Measurements from ENCODE around the gene NUDT19. TPM values are rescaled to one million over a fixed set of nuclear protein-coding genes. Genes with fewer than 3 reads are reported as not detected.
"Not testable (repeated sequence)": the region's sequence is repeated elsewhere in the genome, so short reads cannot be mapped to it uniquely, and the experiment has no call there.

The NUDT19 gene
- total and polyA plus RNA-seq, 9 of the 15 experiments (the other 6 are each of a cell fraction or from before 2014, with no cell fraction given) = 9.6 to 38.6 (median 14.4) TPM

- FAIRE-seq = no peak
- POLR2A ChIA-PET = no interaction called here
- H3K9me1 ChIP-seq (ENCODE audit: control insufficient read depth, insufficient read depth, low read length) = no peaks in the 10 kb centered on the region
Measured at GRCh38 chr19:32653599-32653915, 38.1 kb upstream of the NUDT19 start.

GRCh38 chr19:32656379-32656778, 35.2 kb upstream of the NUDT19 start:
- H3K9ac ChIP-seq (ENCODE audit: insufficient read depth in 1 of 2, low read depth in 2 of 2, low read length in 2 of 2); H3K4me3 ChIP-seq; H3K9me1 ChIP-seq (ENCODE audit: control insufficient read depth, insufficient read depth, low read length); H3K4me1 ChIP-seq (replicated peaks in 1 of 2; ENCODE audit: control insufficient read depth in 2 of 2, insufficient read depth in 2 of 2, low read length in 2 of 2); H3K27me3 ChIP-seq (ENCODE audit: control insufficient read depth in 2 of 2, insufficient read depth in 2 of 2, low read length in 2 of 2); H3K9me3 ChIP-seq (replicated peaks; ENCODE audit: control insufficient read depth, insufficient read depth, low read depth, low read length); intact Hi-C loops (cut with micrococcal nuclease); H3K27ac ChIP-seq (ENCODE audit: extremely low read depth, low read depth, low read length); H2AFZ ChIP-seq (ENCODE audit: low read depth, low read length); CTCF ChIA-PET (ENCODE audit: low intra/inter-chr PET ratio); DNase-seq (ENCODE audit: extremely low read depth in 1 of 4, low spot score in 3 of 4); H3K4me2 ChIP-seq (ENCODE audit: insufficient read depth, low read length); BruUV-seq (replicated peaks); in situ Hi-C loops (cut with MboI); FAIRE-seq; ATAC-seq; H4K20me1 ChIP-seq (replicated peaks; ENCODE audit: control insufficient read depth, insufficient read depth, low read length): not testable (repeated sequence)
- TF ChIP-seq ZNF121 (CRISPR knock-in tag; conservative IDR thresholded peaks at IDR 0.05) = peak; percentile 76
- POLR2A ChIA-PET = interaction anchor here (1.4 kb wide), 2 partner anchors 10 to 17 kb away, joined by 6 to 7 read pairs; no protein-coding TSS in a partner anchor
- H3K36me3 ChIP-seq (ENCODE audit: control insufficient read depth, insufficient read depth, low read length) = peaks cover 77% of the 10 kb centered on the region
- 99% methylated on average over 8 of the region's 8 CpGs for WGBS (ENCODE audit: insufficient coverage, low coverage, missing lambda C conversion rate)
- H3K79me2 ChIP-seq (ENCODE audit: control insufficient read depth, insufficient read depth, low read length) = peaks cover 55% of the 10 kb centered on the region

More at GRCh38 chr19:32653599-32653915, 38.1 kb upstream of the NUDT19 start:
- DNase-seq (ENCODE audit: extremely low read depth in 1 of 4, low spot score in 3 of 4) = no peak
- in situ Hi-C loops (cut with MboI) (no loop called here), intact Hi-C loops (cut with micrococcal nuclease) (no loop called here)
- CTCF ChIA-PET (ENCODE audit: low intra/inter-chr PET ratio) = no interaction called here
- WGBS (ENCODE audit: insufficient coverage, low coverage, missing lambda C conversion rate) = 84% methylated on average over 9 of the region's 15 CpGs
- H3K36me3 ChIP-seq (ENCODE audit: control insufficient read depth, insufficient read depth, low read length) = peaks cover 79% of the 10 kb centered on the region; the same call in 2 of the 3 replicates
- H3K27me3 ChIP-seq (ENCODE audit: control insufficient read depth in 2 of 2, insufficient read depth in 2 of 2, low read length in 2 of 2) = no peaks in the 10 kb centered on the region
- H3K9me3 ChIP-seq (replicated peaks; ENCODE audit: control insufficient read depth, insufficient read depth, low read depth, low read length) = no peaks in the 10 kb centered on the region
- H3K4me1 ChIP-seq (replicated peaks in 1 of 2; ENCODE audit: control insufficient read depth in 2 of 2, insufficient read depth in 2 of 2, low read length in 2 of 2) = no peaks in the 10 kb centered on the region
- H3K4me3 ChIP-seq = no peak overlapping the region
- no peak for TF ChIP-seq ZBTB2 (IDR thresholded peaks at IDR 0.05)
- TF ChIP-seq POLR2G (IDR thresholded peaks at IDR 0.05; ENCODE audit: low read depth, low read length) = 0 out of 2 replicates have a peak, but pooled peaks have one; percentile 23
- no peak for ATAC-seq
- H3K27ac ChIP-seq (ENCODE audit: extremely low read depth, low read depth, low read length) = no peak overlapping the region
- no peak overlapping the region for H3K9ac ChIP-seq (ENCODE audit: insufficient read depth in 1 of 2, low read depth in 2 of 2, low read length in 2 of 2)
- H3K4me2 ChIP-seq (ENCODE audit: insufficient read depth, low read length) = no peak overlapping the region
- H4K20me1 ChIP-seq (replicated peaks; ENCODE audit: control insufficient read depth, insufficient read depth, low read length) = 0 out of 2 replicates have a peak, but pooled peaks cover 4% of the 10 kb centered on the region
- H3K79me2 ChIP-seq (ENCODE audit: control insufficient read depth, insufficient read depth, low read length) = peaks cover 27% of the 10 kb centered on the region
- no peak overlapping the region for H2AFZ ChIP-seq (ENCODE audit: low read depth, low read length)
- BruUV-seq (replicated peaks) = no TSS peak

Data from K562 (cell line).